HCT116 (cell line): Measurements from ENCODE around the gene ARL15. TPM values are rescaled to one million over a fixed set of nuclear protein-coding genes. Genes with fewer than 3 reads are reported as not detected.

Experiments used
- ATAC-seq: fragments of 200-7000 bp; cut with Tn5 transposase; 2 replicates; pipeline ENCODE4 v1.9.1; 2020; ENCODE audit warnings: mild to moderate bottlenecking, moderate library complexity
- BruUV-seq: library from RNA; stranded (reverse); fragments of 400-500 nt; replicated peaks from 2 replicates; lab custom pipeline; 2021; lab: Mats Ljungman, UMichigan
- CTCF ChIA-PET: fragments of 300-600 bp; sonication (Branson Sonifier 250); formaldehyde crosslinking; loops from one replicate; lab custom pipeline; 2021; ENCODE audit warnings: antibody characterized with exemption; lab: Charles Lee
- POLR2A ChIA-PET: fragments of 300-600, 350-600 bp; sonication (Branson Sonifier 250); formaldehyde crosslinking; loops from one replicate; lab custom pipeline; 2021; ENCODE audit warnings: antibody characterized with exemption; lab: Charles Lee
- RAD21 ChIA-PET, 2 experiments: fragments of 300-600 bp; sonication (Branson Sonifier 250); formaldehyde crosslinking; loops; one replicate each; lab custom pipeline; 2023; ENCODE audit warnings: low total read pairs in 2 of 2; ENCODE audit not compliant: uncharacterized antibody in 2 of 2, unreplicated experiment in 2 of 2, low non-redundant PET in 1 of 2; lab: Charles Lee
- DNase-seq: peaks from one replicate; pipeline ENCODE4 v3.0.0-alpha.2; 2010; ENCODE audit warnings: low read depth, low spot score
- H2AFZ ChIP-seq: fragments of 200-600 bp; shearing (Covaris generic), sonication (generic); 2 replicates; pipeline ENCODE4 v1.6.1; 2017; ENCODE audit warnings: low read depth, mixed run types, mixed read lengths, antibody characterized with exemption, low read length; ENCODE audit not compliant: poor library complexity, severe bottlenecking
- H3K27ac ChIP-seq: 2 replicates; pipeline ENCODE4 v1.5.1; 2012; ENCODE audit warnings: low read depth, low read length
- H3K27me3 ChIP-seq: fragments of 200-600 bp; sonication (generic); 2 replicates; pipeline ENCODE4 v1.6.1; 2016; ENCODE audit warnings: mixed run types, low read length, mixed read lengths; ENCODE audit not compliant: insufficient read depth
- H3K36me3 ChIP-seq, 2 experiments: fragments of 200-500 bp in 1 of 2; fragments of 200-600 bp in 1 of 2; sonication (Bioruptor generic) in 1 of 2; sonication (generic) in 1 of 2; 2 replicates each; pipeline versions ENCODE4 v1.5.1 to v1.6.1; 2014 to 2016; ENCODE audit warnings: low read length in 2 of 2, inconsistent platforms in 1 of 2, mixed read lengths in 1 of 2, mixed run types in 1 of 2; ENCODE audit not compliant: insufficient read depth in 2 of 2, control insufficient read depth in 1 of 2
- H3K4me1 ChIP-seq, 2 experiments: fragments of 200-600 bp in 1 of 2; sonication (generic) in 1 of 2; 2 replicates each; pipeline versions ENCODE4 v1.5.1 to v1.6.1; 2012 to 2017; ENCODE audit warnings: low read length in 2 of 2, inconsistent platforms in 1 of 2, mild to moderate bottlenecking in 1 of 2, mixed read lengths in 1 of 2, mixed run types in 1 of 2, moderate library complexity in 1 of 2; ENCODE audit not compliant: insufficient read depth in 2 of 2, control insufficient read depth in 1 of 2
- H3K4me2 ChIP-seq: fragments of 200-600 bp; sonication (generic); 2 replicates; pipeline ENCODE4 v1.6.1; 2017; ENCODE audit warnings: mixed run types, low read length, mixed read lengths
- H3K4me3 ChIP-seq, 2 experiments: fragments of 200-600 bp in 1 of 2; sonication (generic) in 1 of 2; replicated peaks in 1 of 2; 2 replicates each; pipeline ENCODE4 v1.5.1; 2011 to 2016; ENCODE audit warnings: low read length in 2 of 2, control low read depth in 1 of 2, low read depth in 1 of 2, mild to moderate bottlenecking in 1 of 2, mixed read lengths in 1 of 2, mixed run types in 1 of 2
- H3K79me2 ChIP-seq: fragments of 200-600 bp; sonication (generic); 2 replicates; pipeline ENCODE4 v1.6.1; 2017; ENCODE audit warnings: mild to moderate bottlenecking, mixed run types, low read length, moderate library complexity, mixed read lengths; ENCODE audit not compliant: insufficient read depth
- H3K9ac ChIP-seq: fragments of 200-600 bp; sonication (generic); 2 replicates; pipeline ENCODE4 v1.6.1; 2016; ENCODE audit warnings: low read length, mixed read lengths
- H3K9me2 ChIP-seq: fragments of 200-600 bp; sonication (generic), shearing (Covaris generic); 2 replicates; pipeline ENCODE4 v1.6.1; 2017; ENCODE audit warnings: mixed run types, mild to moderate bottlenecking, moderate library complexity; ENCODE audit not compliant: insufficient read depth
- H3K9me3 ChIP-seq, 2 experiments: fragments of 200-500 bp in 1 of 2; fragments of 200-600 bp in 1 of 2; sonication (Bioruptor generic) in 1 of 2; sonication (generic) in 1 of 2; 2 replicates each; pipeline ENCODE4 v1.6.1; 2014 to 2017; ENCODE audit warnings: low read length in 2 of 2, mixed read lengths in 2 of 2, inconsistent platforms in 1 of 2, low read depth in 1 of 2, mild to moderate bottlenecking in 1 of 2, mixed run types in 1 of 2, moderate library complexity in 1 of 2; ENCODE audit not compliant: control insufficient read depth in 1 of 2, insufficient read depth in 1 of 2
- H4K20me1 ChIP-seq: fragments of 200-600 bp; sonication (generic), shearing (Covaris generic); 2 replicates; pipeline ENCODE4 v1.6.1; 2017; ENCODE audit warnings: mixed run types, mild to moderate bottlenecking, moderate library complexity; ENCODE audit not compliant: insufficient read depth
- CEBPB ChIP-seq: IDR thresholded peaks from 2 replicates; pipeline ENCODE4 v1.6.1; 2012; ENCODE audit warnings: low read depth
- ELF1 ChIP-seq: IDR thresholded peaks from 2 replicates; pipeline ENCODE4 v1.6.1; 2012; ENCODE audit warnings: low read depth, borderline replicate concordance
- REST ChIP-seq: IDR thresholded peaks from 2 replicates; pipeline ENCODE4 v1.6.1; 2012; ENCODE audit warnings: low read depth
- SIN3A ChIP-seq: IDR thresholded peaks from 2 replicates; pipeline ENCODE4 v1.6.1; 2012; ENCODE audit warnings: low read depth
- YY1 ChIP-seq: IDR thresholded peaks from 2 replicates; pipeline ENCODE4 v1.6.1; 2011; ENCODE audit warnings: low read length, low read depth, moderate library complexity, mild to moderate bottlenecking; ENCODE audit not compliant: insufficient replicate concordance; ENCODE audit errors: extremely low read depth
- ZFX ChIP-seq: fragments of 450-650 bp; IDR thresholded peaks from 2 replicates; pipeline ENCODE4 v1.6.1; 2017
- ZNF274 ChIP-seq: fragments of 200-500 bp; sonication (Bioruptor generic); IDR thresholded peaks from 2 replicates; pipeline ENCODE4 v1.6.1; 2014; ENCODE audit warnings: mild to moderate bottlenecking, low read depth, low read length, inconsistent platforms
- intact Hi-C: fragments of 100-400 bp; cut with micrococcal nuclease; formaldehyde crosslinking; loops from 2 replicates; pipeline ENCODE4 v1.10.0; 2022
- total RNA-seq: library from RNA; stranded (reverse); gene quantifications from one replicate; pipeline ENCODE4 v1.2.1, GENCODE V29; 2021; ENCODE audit not compliant: unreplicated experiment

The ARL15 gene
- total RNA-seq, 1 experiment from 2014 or later = 15.0 TPM

- Histone ChIP-seq H3K9me2 (no peaks in the 10 kb centered on the region), H4K20me1 (no peaks in the 10 kb centered on the region), H2AFZ (no peak overlapping the region), H3K27me3 (no peaks in the 10 kb centered on the region), H3K27ac (no peak overlapping the region), H3K36me3 (no peaks in the 10 kb centered on the region), H3K4me2 (no peak overlapping the region), H3K79me2 (no peaks in the 10 kb centered on the region), H3K9ac (no peak overlapping the region), H3K4me3 (no peak overlapping the region), H3K9me3 (no peaks in the 10 kb centered on the region), H3K4me1 (no peaks in the 10 kb centered on the region)
- ChIA-PET POLR2A (no interaction called here), CTCF (no interaction called here), RAD21 (no interaction called here)
- DNase-seq = no peak
- TF ChIP-seq ZNF274 (no peak), ZFX (no peak), REST (no peak), YY1 (no peak), SIN3A (no peak), ELF1 (no peak), CEBPB (no peak)
- intact Hi-C loops = no loop called here
- no peak for ATAC-seq
- no TSS peak for BruUV-seq
Measured at GRCh38 chr5:54207566-54207965, 102.8 kb downstream of the ARL15 start.
